ENCODE data around the gene EMC10. TPM values are rescaled to one million over a fixed set of nuclear protein-coding genes. Genes with fewer than 3 reads are reported as not detected.

EMC10 gene
- total and polyA plus RNA-seq, 2 of the 4 experiments (the other 2 are of a cell fraction): 11.3 to 90.9 TPM

- intact Hi-C loops (cut with micrococcal nuclease): no loop called here
Measured at GRCh38 chr19:50532952-50533351, 56.6 kb downstream of the EMC10 start.

More at GRCh38 chr19:50532952-50533351, 56.6 kb downstream of the EMC10 start:
- Histone ChIP-seq H2AK5ac (ENCODE audit: low read depth, low read length) (no peak overlapping the region), H4K8ac (ENCODE audit: low read depth in 2 of 2, low read length in 2 of 2) (no peak overlapping the region), H2BK15ac (ENCODE audit: low read depth, low read length) (no peak overlapping the region), H2AK9ac (replicated peaks; ENCODE audit: low read depth, low read length, poor library complexity) (no peak overlapping the region), H3K27ac (ENCODE audit: insufficient read depth, low read length) (no peak overlapping the region), H4K5ac (ENCODE audit: low read depth, low read length) (no peak overlapping the region), H3K23ac (ENCODE audit: low read depth, low read length) (no peak overlapping the region), H2AFZ (replicated peaks; ENCODE audit: low read length, poor library complexity) (no peak overlapping the region), H3K4me3 (ENCODE audit: insufficient read depth, low read depth, low read length) (no peak overlapping the region), H3K14ac (replicated peaks; ENCODE audit: low read depth, low read length) (no peak overlapping the region), H3K56ac (ENCODE audit: extremely low read depth, insufficient read depth, low read length) (no peak overlapping the region), H2BK20ac (ENCODE audit: low read depth, low read length) (no peak overlapping the region), H3K18ac (ENCODE audit: low read depth, low read length) (no peak overlapping the region), H4K91ac (ENCODE audit: insufficient read depth, low read depth, low read length) (no peak overlapping the region), H3K4me2 (ENCODE audit: low read depth, low read length) (no peak overlapping the region), H3K4me1 (ENCODE audit: control insufficient read depth, insufficient read depth, low read length) (no peaks in the 10 kb centered on the region), H3K9me1 (ENCODE audit: insufficient read depth, low read length) (no peaks in the 10 kb centered on the region), H3K27me3 (ENCODE audit: control insufficient read depth, insufficient read depth, low read length) (0 out of 2 replicates have a peak, but pooled peaks cover 2% of the 10 kb centered on the region), H3K36me3 (ENCODE audit: control insufficient read depth, insufficient read depth, low read length) (no peaks in the 10 kb centered on the region), H3K79me1 (ENCODE audit: low read depth in 1 of 2, low read length in 2 of 2) (no peaks in the 10 kb centered on the region), H2BK5ac (ENCODE audit: low read depth, low read length, poor library complexity, severe bottlenecking) (no peak overlapping the region), H3K9me3 (ENCODE audit: control insufficient read depth, insufficient read depth, low read length) (peaks cover 11% of the 10 kb centered on the region), H2BK120ac (ENCODE audit: low read depth, low read length) (no peak overlapping the region), H3K4ac (ENCODE audit: low read depth, low read length) (no peak overlapping the region), H3K9ac (ENCODE audit: low read depth, low read length) (no peak overlapping the region), H4K20me1 (ENCODE audit: insufficient read depth, low read length) (no peaks in the 10 kb centered on the region)
- in situ Hi-C loops (cut with MboI; ENCODE audit: low sequenced_read_pairs): loop anchor here (10.0 kb wide), 1 partner anchor 252 kb away; no protein-coding TSS in a partner anchor
- no peak for TF ChIP-seq ELK1 (IDR thresholded peaks at IDR 0.05; ENCODE audit: borderline replicate concordance, low read depth, low read length)
- TF ChIP-seq FOS (IDR thresholded peaks at IDR 0.05; ENCODE audit: low read depth, low read length): no peak
- TF ChIP-seq POLR2A (IDR thresholded peaks at IDR 0.05; ENCODE audit: low read depth, low read length): no peak
- no peak for TF ChIP-seq NFE2L2 (IDR thresholded peaks at IDR 0.05; ENCODE audit: low read depth, low read length)
- no peak for TF ChIP-seq SMC3 (IDR thresholded peaks at IDR 0.05; ENCODE audit: low read depth, low read length)
- TF ChIP-seq CHD1 (IDR thresholded peaks at IDR 0.05; ENCODE audit: low read depth, low read length): no peak
- TF ChIP-seq MAZ (IDR thresholded peaks at IDR 0.05; ENCODE audit: borderline replicate concordance, low read depth, low read length): no peak
- TF ChIP-seq RCOR1 (IDR thresholded peaks at IDR 0.05; ENCODE audit: insufficient replicate concordance, low read length): no peak
- no peak for TF ChIP-seq RFX5 (IDR thresholded peaks at IDR 0.05; ENCODE audit: low read depth, low read length)
- TF ChIP-seq MAFK (IDR thresholded peaks at IDR 0.05; ENCODE audit: low read depth, low read length): no peak
- TF ChIP-seq RAD21 (IDR thresholded peaks at IDR 0.05; ENCODE audit: low read length): no peak
- TF ChIP-seq CTCF (conservative IDR thresholded peaks at IDR 0.05; ENCODE audit: low read depth, low read length): no peak
- no peak for TF ChIP-seq MXI1 (IDR thresholded peaks at IDR 0.05; ENCODE audit: borderline replicate concordance, low read depth, low read length)
- TF ChIP-seq, protein P1, sequence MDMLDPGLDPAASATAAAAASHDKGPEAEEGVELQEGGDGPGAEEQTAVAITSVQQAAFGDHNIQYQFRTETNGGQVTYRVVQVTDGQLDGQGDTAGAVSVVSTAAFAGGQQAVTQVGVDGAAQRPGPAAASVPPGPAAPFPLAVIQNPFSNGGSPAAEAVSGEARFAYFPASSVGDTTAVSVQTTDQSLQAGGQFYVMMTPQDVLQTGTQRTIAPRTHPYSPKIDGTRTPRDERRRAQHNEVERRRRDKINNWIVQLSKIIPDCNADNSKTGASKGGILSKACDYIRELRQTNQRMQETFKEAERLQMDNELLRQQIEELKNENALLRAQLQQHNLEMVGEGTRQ (IDR thresholded peaks at IDR 0.05; ENCODE audit: low read depth, low read length): no peak
- no peak for TF ChIP-seq CEBPB (IDR thresholded peaks at IDR 0.05; ENCODE audit: low read depth, low read length)
- no peak for TF ChIP-seq BHLHE40 (IDR thresholded peaks at IDR 0.05; ENCODE audit: low read depth, low read length)
- CTCF ChIA-PET: no interaction called here
- POLR2A ChIA-PET (ENCODE audit: unreplicated experiment): no interaction called here
- 67% methylated on average over 1 of the region's 4 CpGs; no CpG with 5 or more reads in 1 of the 2 experiments for WGBS, 2 experiments (ENCODE audit: extremely low coverage in 2 of 2, insufficient read length in 1 of 2)
- dilution Hi-C loops (cut with HindIII; ENCODE audit: low sequenced_read_pairs, unreplicated experiment): no loop called here
- no peak for DNase-seq
- BruUV-seq (replicated peaks): no TSS peak
- no peak for ATAC-seq (ENCODE audit: low read depth)

All from IMR-90 (cell line).